ENCODE data around the gene SUPT6H. TPM values are rescaled to one million over a fixed set of nuclear protein-coding genes. Genes with fewer than 3 reads are reported as not detected.
"Not testable (repeated sequence)": the region's sequence is repeated elsewhere in the genome, so short reads cannot be mapped to it uniquely, and the experiment has no call there.

The SUPT6H gene
- polyA plus RNA-seq, 2 of the 4 experiments (the other 2 are of a cell fraction): 51.4 to 63.8 TPM

- DNase-seq (ENCODE audit: low read depth in 1 of 2, low spot score in 1 of 2) (no peak), FAIRE-seq (no peak), ATAC-seq (no peak)
- POLR2A ChIA-PET: interaction anchor here (0.7 to 2.3 kb wide), 21 partner anchors 8 to 404 kb away, joined by 3 to 54 read pairs (median 7); partner anchors contain the start of genes BLTP2, FAM222B, NEK8 and PHF12
- Histone ChIP-seq H3K4me1 (peaks cover 59% of the 10 kb centered on the region), H3K4me2 (peak overlapping the region; percentile 92), H3K27ac (peak overlapping the region; percentile 96), H3K4me3 (peak overlapping the region; percentile 77), H3K9me3 (no peaks in the 10 kb centered on the region)
- TF ChIP-seq SMC3 (IDR thresholded peaks at IDR 0.05): 0 out of 3 replicates have a peak, but pooled peaks have one; percentile 6
- peak; percentile 65; the same call in 1 of the 2 replicates for TF ChIP-seq KDM5A (IDR thresholded peaks at IDR 0.05)
- TF ChIP-seq, protein P1, sequence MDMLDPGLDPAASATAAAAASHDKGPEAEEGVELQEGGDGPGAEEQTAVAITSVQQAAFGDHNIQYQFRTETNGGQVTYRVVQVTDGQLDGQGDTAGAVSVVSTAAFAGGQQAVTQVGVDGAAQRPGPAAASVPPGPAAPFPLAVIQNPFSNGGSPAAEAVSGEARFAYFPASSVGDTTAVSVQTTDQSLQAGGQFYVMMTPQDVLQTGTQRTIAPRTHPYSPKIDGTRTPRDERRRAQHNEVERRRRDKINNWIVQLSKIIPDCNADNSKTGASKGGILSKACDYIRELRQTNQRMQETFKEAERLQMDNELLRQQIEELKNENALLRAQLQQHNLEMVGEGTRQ (IDR thresholded peaks at IDR 0.05): no peak
- peak; percentile 92 for TF ChIP-seq TP53 (CRISPR knock-in tag; IDR thresholded peaks at IDR 0.05)
- no peak for TF ChIP-seq RARB (CRISPR knock-in tag; IDR thresholded peaks at IDR 0.05)
- TF ChIP-seq HOXB13 (CRISPR knock-in tag; IDR thresholded peaks at IDR 0.05; ENCODE audit: low read depth): no peak
- 0 out of 2 replicates have a peak, but pooled peaks have one; percentile 55 for TF ChIP-seq TFCP2L1 (CRISPR knock-in tag; IDR thresholded peaks at IDR 0.05)
- TF ChIP-seq, protein P2, sequence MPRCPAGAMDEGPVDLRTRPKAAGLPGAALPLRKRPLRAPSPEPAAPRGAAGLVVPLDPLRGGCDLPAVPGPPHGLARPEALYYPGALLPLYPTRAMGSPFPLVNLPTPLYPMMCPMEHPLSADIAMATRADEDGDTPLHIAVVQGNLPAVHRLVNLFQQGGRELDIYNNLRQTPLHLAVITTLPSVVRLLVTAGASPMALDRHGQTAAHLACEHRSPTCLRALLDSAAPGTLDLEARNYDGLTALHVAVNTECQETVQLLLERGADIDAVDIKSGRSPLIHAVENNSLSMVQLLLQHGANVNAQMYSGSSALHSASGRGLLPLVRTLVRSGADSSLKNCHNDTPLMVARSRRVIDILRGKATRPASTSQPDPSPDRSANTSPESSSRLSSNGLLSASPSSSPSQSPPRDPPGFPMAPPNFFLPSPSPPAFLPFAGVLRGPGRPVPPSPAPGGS (IDR thresholded peaks at IDR 0.05): 0 out of 3 replicates have a peak, but pooled peaks have one; percentile 27
- TF ChIP-seq HMGXB4 (CRISPR knock-in tag; IDR thresholded peaks at IDR 0.05; ENCODE audit: borderline replicate concordance): 0 out of 2 replicates have a peak, but pooled peaks have one; percentile 75
- peak; percentile 79; the same call in 1 of the 2 replicates for TF ChIP-seq HOXA7 (CRISPR knock-in tag; IDR thresholded peaks at IDR 0.05)
- TF ChIP-seq CBX2 (IDR thresholded peaks at IDR 0.05; ENCODE audit: borderline replicate concordance, low read depth): no peak
- peak; percentile 41 to 65; a peak in 2 of 5 replicates for TF ChIP-seq JUN (IDR thresholded peaks at IDR 0.05)
- no peak for TF ChIP-seq ELK1 (IDR thresholded peaks at IDR 0.05; ENCODE audit: low read depth, low read length)
- 0 out of 2 replicates have a peak, but pooled peaks have one; percentile 3 for TF ChIP-seq E2F6 (IDR thresholded peaks at IDR 0.05; ENCODE audit: borderline replicate concordance, low read depth)
- peak; percentile 29; the same call in 1 of the 2 replicates for TF ChIP-seq FOSB (CRISPR knock-in tag; IDR thresholded peaks at IDR 0.05)
- no peak for TF ChIP-seq ZC3H11A (IDR thresholded peaks at IDR 0.05)
- WGBS (ENCODE audit: missing lambda C conversion rate): 2% methylated on average over 29 of the region's 30 CpGs
- CTCF ChIA-PET: interaction anchor here (1.0 to 17.5 kb wide), 11 partner anchors 9 to 233 kb away, joined by 4 to 977 read pairs (median 5); partner anchors contain the start of genes BLTP2, PROCA1 and TRAF4
These were observed 58.4 kb downstream of the SUPT6H start for GRCh38 chr17:28720247-28720996.

DNA sequence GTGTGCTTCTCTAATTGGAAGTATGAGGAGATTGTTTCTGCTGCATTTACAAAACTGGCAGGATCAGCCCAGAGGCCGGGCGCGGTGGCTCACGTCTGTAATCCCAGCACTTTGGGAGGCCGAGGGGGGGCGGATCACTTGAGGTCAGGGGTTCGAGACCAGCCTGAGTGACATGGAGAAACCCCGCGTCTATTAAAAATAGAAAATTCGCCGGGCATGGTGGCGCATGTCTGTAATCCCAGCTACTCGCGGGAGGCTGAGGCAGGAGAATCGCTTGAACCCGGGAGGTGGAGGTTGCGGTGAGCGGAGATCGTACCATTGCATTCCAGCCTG, 59.0 kb downstream of the SUPT6H start:
- ChIA-PET POLR2A (interaction anchor here (0.8 to 2.3 kb wide), 4 partner anchors 22 to 231 kb away, joined by 3 to 23 read pairs (median 3); partner anchors contain the start of gene PHF12), CTCF (interaction anchor here (0.6 to 17.5 kb wide), 7 partner anchors 10 to 232 kb away, joined by 4 to 977 read pairs (median 5); partner anchors contain the start of genes BLTP2, PROCA1 and TRAF4)
- Histone ChIP-seq H3K27ac (peak overlapping the region; percentile 96), H3K4me3 (peak overlapping the region; percentile 77), H3K4me2 (peak overlapping the region; percentile 92), H3K4me1 (peaks cover 54% of the 10 kb centered on the region)
- ATAC-seq; H3K9me3 ChIP-seq; DNase-seq (ENCODE audit: low read depth in 1 of 2, low spot score in 1 of 2); FAIRE-seq: not testable (repeated sequence)
- TF ChIP-seq, protein P3, sequence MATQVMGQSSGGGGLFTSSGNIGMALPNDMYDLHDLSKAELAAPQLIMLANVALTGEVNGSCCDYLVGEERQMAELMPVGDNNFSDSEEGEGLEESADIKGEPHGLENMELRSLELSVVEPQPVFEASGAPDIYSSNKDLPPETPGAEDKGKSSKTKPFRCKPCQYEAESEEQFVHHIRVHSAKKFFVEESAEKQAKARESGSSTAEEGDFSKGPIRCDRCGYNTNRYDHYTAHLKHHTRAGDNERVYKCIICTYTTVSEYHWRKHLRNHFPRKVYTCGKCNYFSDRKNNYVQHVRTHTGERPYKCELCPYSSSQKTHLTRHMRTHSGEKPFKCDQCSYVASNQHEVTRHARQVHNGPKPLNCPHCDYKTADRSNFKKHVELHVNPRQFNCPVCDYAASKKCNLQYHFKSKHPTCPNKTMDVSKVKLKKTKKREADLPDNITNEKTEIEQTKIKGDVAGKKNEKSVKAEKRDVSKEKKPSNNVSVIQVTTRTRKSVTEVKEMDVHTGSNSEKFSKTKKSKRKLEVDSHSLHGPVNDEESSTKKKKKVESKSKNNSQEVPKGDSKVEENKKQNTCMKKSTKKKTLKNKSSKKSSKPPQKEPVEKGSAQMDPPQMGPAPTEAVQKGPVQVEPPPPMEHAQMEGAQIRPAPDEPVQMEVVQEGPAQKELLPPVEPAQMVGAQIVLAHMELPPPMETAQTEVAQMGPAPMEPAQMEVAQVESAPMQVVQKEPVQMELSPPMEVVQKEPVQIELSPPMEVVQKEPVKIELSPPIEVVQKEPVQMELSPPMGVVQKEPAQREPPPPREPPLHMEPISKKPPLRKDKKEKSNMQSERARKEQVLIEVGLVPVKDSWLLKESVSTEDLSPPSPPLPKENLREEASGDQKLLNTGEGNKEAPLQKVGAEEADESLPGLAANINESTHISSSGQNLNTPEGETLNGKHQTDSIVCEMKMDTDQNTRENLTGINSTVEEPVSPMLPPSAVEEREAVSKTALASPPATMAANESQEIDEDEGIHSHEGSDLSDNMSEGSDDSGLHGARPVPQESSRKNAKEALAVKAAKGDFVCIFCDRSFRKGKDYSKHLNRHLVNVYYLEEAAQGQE (IDR thresholded peaks at IDR 0.05): 0 out of 2 replicates have a peak, but pooled peaks have one; percentile 26
- TF ChIP-seq, protein P2 (IDR thresholded peaks at IDR 0.05): 0 out of 3 replicates have a peak, but pooled peaks have one; percentile 5
- WGBS (ENCODE audit: missing lambda C conversion rate): 7% methylated on average over 19 of the region's 19 CpGs

Data from A549 (cell line).